GM08714 (cell line): ENCODE data around the gene ZFX.
"Not testable (repeated sequence)": the region's sequence is repeated elsewhere in the genome, so short reads cannot be mapped to it uniquely, and the experiment has no call there.

Source experiments
- H3K4me3 ChIP-seq: fragments of 200-500 bp; sonication (Bioruptor generic); 2 replicates; pipeline ENCODE4 v1.5.1; 2014; ENCODE audit warnings: mild to moderate bottlenecking, low read length, inconsistent platforms
- ZNF274 ChIP-seq: IDR thresholded peaks from 2 replicates; pipeline ENCODE4 v1.6.1; 2012; ENCODE audit warnings: mild to moderate bottlenecking, low read depth, low read length

The ZFX gene

DNA sequence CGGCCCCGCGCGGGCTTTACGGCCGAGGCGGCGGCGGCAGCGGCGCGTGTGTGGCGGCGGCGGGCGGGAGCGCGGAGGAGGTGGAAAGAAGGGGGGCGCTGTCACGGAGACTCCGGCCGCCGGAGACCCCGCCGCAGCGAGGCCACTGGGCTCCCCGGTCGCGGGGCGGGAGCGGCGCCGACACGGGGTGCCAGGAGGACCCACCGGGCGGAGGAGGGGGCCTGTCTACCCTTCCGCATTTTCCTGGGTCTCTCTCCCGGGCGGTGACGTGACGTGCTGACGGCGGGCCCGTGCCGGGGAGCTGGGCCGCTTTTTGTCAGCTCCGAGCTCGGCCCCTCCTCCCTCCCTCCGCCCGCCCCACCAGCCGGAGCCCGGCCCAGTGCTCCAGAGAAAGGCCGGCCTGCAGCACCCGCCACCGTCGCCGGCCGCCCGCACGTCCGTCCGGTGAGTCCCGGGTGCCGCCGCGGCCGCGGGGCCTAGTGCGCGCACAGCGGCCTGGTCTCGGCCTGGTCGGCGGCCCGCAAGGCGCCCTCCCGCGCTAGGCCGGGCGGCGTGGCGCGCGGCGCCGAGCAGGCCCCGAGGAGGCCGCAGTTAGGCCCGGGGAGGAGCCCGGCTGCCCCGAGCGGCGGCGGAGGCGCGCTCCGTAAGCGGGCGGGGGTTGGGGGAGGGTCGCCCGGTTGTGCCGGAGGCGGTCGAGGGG lies at the start of gene ZFX:
Gene ZFX (plus strand): TSS at position 379 of the 700 bp plus-strand sequence. CDS start 23,014 bp downstream, outside the sequence.
- H3K4me3 ChIP-seq = peak within 1 kb of the TSS; percentile 98
- TF ChIP-seq ZNF274 = no peak

DNA sequence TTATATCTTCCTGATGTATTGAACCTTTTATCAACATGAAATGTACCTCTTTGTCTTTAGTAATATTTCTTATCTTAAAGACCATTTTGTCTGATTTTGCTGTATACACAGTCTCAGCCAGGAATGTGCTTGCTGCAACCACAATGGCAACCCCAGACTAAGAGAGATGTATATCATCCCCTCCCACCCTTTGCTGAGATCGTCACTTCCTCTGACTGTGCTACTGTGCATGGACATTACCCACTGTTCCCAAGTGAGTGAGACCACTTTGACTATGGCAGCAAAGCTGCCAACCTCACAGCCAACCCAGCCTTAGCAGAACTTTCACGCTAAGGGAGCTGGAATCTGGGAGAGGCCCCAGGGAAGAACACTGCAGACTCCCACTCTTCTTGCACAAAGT lies 48.8 kb upstream of the ZFX start:
- no peak overlapping the region for H3K4me3 ChIP-seq
- TF ChIP-seq ZNF274 = no peak

DNA sequence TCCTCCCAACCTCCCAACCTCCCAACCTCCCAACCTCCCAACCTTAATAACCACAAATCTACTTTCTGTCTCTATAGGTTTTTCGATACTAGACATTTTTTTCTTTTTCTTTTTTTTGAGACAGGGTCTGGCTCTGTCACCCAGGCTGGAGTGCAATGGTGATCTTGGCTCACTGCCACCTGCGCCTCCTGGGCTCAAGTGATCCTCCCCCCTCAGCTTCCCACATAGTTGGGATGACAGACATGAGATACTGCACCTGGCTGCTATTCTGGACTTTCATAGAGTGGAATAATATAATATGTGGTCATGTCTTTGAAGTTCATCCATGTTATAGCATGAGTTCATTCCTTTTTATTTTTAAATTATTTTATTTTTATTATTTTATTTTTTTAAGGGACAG lies 39.5 kb upstream of the ZFX start:
- no peak overlapping the region for H3K4me3 ChIP-seq
- TF ChIP-seq ZNF274 = no peak

DNA sequence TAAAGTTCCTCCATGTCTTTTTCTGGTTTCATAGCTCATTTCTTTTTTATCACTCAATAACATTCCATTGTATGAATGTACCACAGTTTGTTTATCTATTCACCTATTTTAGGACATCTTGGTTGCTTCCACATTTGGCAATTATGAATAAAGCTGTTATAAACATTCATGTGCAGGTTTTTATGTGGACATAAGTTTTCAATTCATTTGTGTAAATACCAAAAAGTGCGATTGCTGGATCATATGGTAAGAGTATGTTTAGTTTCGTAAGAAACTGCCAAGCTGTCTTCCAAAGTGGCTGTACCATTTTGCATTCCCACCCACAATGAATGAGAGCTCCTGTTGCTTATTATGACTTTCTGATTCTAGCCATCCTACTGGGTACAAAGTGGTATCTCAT lies 36.3 kb upstream of the ZFX start:
- TF ChIP-seq ZNF274 = no peak
- no peak overlapping the region for H3K4me3 ChIP-seq

DNA sequence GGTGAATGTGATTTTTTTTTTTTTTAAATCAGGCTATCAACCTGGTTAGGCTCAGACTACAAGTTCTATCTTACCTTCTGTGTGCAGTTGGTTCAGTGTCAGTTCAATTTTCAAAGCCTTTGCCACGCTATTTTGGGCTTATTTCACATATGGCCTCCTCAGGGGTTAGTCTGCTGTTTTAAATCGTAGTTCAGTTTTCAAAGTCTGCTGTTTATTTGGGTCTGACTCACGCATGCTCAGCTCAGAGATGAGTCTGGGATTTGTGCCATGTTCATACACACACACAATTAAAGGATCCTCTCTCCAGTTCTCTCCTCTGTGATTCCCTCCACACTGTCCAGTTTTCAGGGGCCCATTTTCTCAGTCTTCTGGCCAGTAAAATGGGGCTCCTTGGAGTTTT lies 32.3 kb upstream of the ZFX start:
- TF ChIP-seq ZNF274 = no peak
- H3K4me3 ChIP-seq = no peak overlapping the region

DNA sequence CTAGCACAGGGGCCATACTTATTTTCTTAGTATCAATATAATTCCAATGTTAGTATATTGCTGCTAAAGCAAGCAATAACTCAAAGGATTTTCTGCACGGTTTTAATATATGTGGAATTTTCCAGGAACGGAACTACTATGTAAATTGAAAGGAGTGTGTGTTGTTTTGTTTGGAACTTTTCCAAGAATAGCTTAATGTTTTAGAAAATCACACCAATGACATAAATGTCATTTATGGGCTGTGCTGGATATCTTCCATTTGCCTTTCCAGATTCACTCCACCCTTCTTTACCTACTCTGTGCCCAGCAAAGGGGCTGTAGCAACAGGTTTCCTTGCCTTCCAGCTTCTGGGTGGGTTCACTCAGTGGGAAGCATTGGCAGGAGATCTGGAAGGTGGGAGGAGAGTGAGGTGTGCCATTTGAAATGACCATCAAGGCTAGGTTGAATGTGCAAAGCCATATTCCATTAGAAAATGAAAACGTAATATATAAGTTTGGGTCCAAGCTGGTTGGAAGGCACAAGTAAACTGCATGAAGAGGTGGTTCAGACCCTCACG lies 25.2 kb upstream of the ZFX start:
- TF ChIP-seq ZNF274 = no peak
- no peak overlapping the region for H3K4me3 ChIP-seq

DNA sequence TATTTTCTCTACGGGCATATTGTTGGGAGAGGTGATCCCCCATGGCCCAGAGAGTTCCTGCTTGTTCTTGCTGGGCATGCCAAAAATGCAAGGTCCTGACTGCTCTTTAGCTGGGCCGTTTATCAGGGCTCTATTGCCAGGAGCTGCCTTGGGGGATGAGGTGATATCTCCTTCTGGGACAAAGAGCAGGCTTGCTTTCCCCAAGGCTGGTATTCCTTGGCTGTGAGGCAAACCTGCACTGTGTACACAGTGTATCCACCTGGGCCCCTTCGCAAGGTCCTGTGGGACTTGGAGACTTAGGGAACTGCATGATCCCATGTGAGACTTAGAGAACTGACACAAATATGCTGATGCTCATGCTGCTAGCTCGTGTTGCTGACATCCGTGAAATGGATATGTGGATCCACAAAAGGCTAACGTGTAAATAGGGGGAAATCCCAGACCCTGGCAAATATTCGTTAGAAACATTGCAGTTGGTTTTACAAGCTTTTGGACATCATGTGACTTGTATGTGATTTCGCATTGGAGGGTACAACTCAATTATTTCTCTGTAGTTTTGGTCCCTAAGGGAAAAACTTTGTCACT lies 24.4 kb upstream of the ZFX start:
- no peak overlapping the region for H3K4me3 ChIP-seq
- TF ChIP-seq ZNF274 = no peak

DNA sequence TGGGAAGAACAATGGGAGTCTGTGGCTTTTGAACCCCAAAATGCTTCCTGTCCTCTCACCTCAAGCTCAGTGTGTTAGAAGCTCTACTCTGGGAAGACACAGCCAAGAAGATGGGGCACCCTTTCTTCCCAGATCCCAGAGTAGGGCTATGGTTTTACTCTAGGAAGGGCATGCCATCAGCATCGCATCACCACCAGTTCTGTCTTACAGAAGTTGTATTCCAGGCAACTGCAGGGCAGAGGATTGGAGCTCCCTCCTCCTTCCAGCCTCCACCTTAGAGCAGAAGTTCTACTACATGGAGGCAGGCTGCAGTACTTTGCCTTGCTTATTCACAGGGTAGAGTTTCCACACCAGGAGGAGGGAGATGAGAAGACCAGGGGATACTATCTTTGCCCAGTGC lies 18.1 kb upstream of the ZFX start:
- TF ChIP-seq ZNF274 = no peak
- no peak overlapping the region for H3K4me3 ChIP-seq

DNA sequence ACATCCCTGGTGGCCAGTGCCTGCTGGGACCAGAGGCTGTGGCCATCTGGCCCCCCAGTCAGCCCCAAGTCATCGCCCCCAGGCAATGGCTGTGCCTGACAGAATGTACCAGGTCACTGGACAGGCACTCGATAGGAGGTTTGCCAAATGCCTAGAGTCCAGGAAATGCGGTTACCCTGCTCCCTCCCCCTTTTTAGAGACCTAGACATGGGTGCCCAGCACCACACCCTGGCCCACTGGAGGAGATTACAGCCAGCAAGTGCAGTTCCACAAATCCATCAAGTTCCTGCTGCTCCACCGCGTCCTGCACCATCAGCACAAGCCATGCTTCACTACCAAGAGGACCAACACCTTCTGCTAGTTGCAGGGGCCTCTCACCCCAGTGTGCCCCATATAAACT lies 16.2 kb upstream of the ZFX start:
- TF ChIP-seq ZNF274 = no peak
- H3K4me3 ChIP-seq = no peak overlapping the region

DNA sequence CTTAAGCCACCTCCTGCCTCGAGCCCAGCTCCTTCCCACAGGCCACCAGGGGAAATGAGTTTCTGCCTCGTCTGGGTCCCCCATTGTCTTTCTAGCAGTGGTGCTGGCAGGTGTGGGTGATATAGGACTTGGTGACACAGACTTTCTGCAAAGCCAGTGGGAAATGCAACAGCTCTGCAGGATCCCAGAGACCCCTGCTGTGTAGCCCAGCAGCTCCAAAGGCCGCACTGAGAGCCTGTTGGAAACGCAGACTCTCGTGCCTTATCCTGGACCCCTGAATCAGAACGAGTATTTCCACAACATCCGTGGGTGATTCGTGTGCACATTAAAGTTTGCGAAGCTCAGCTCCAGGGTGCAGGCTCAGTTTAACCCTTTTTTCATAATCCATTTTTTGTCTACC lies 13.8 kb upstream of the ZFX start:
- H3K4me3 ChIP-seq = not testable (repeated sequence)

DNA sequence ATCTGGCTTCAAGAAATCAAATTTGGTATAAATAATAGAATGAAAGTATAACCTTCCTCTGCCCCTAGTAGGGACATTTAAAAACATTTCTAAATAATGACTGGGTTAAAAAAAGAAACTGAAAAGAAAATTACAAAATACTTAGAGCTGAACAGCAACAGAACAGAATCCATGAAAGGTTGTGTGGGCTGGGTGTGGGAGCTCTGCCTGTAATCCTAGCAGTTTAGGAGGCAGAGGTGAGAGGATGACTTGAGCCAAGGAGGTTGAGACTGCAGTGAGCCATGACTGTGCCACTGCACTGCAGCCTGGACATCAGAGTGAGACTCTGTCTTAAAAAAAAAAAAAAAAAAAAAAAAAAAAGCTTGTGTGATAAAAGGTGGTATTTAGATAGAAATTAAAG lies 12.3 kb upstream of the ZFX start:
- no peak overlapping the region for H3K4me3 ChIP-seq
- no peak for TF ChIP-seq ZNF274

DNA sequence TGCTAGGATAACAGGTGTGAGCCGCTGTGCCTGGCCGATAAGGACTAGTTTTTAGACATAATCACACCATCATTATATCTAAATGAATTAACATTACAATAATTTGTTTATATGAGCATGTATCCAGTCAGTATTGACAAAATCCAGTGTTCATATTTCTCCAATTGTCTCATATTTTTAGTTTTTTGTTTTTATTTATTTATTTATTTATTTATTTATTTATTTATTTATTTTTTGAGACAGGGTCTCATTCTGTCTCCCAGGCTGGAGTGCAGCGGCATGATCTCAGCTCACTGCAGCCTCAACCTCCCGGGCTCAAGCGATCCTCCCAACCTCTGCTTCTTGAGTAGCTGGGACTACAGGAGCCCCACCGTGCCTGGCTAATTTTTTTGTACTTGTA lies 5.5 kb upstream of the ZFX start:
- H3K4me3 ChIP-seq = not testable (repeated sequence)

DNA sequence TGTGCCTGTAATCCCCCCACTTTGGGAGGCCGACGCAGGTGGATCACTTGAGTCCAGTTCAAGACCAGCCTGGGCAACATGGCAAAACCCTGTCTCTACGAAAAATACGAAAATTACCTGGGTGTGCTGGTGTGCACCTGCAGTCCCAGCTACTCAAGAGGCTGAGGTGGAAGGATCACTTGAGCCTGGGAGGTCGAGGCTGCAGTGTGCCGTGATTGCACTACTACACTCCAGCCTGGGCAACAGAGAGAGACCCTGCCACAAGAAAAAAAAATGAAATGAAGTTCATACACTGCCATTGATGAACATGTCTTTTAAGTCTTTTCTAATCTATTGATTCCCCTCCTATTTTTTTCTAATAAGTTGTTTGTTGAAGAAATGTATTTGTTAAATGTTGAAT lies 5.0 kb upstream of the ZFX start:
- TF ChIP-seq ZNF274 = no peak
- H3K4me3 ChIP-seq = no peak overlapping the region

DNA sequence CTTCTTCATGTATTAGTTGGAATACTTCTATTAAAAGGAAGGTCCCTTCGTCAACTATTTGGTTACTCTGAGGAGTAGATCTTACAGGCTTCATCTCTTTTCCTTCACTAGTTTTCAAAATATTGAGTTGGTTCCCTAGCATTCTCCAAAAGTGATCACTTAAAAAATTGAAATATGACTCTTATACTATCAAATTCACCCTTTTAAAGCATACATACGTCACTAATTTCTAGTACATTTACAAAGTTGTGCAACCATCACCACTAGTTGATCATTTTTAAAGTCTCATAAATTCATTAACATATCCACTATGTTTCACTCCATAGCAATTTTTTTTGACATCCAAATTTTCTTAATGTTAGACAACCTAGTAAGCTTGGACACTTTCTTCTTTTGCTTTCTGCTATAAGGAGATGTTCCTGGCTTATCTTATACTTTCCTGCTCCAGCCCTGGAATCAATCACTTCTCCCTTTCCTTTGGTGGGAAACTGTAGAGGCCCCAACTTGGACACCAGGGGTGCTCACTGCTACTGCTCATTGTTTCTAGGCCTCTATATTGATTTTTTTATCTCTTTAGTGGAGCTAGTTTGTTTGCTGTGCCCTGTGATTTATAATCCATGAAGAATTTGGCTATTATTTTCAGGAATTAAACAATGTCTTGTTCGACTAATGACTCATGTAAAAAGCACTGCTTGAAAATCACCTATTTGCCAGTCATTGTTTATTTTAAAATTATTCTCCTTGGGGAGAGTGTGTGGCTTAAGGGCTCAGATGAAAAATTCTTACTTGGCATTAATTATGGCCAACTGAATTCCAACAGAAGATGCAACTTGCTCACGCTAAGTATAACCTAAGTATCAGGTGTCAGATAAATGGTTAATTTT lies 4.0 kb upstream of the ZFX start:
- H3K4me3 ChIP-seq = no peak overlapping the region; the same call in 1 of the 2 replicates
- no peak for TF ChIP-seq ZNF274
